Measurements from ENCODE around the gene SIMC1.

SIMC1 gene

GRCh38 chr5:176394881-176395675 lies 156.9 kb downstream of the SIMC1 start:
- Mint-ChIP-seq H3K4me1 (ENCODE audit: low read depth) (no peaks in the 10 kb centered on the region), H3K36me3 (ENCODE audit: low read depth) (peaks cover 22% of the 10 kb centered on the region), H3K9me3 (no peaks in the 10 kb centered on the region), H3K27me3 (no peaks in the 10 kb centered on the region), H3K4me3 (no peak overlapping the region), H3K27ac (no peak overlapping the region)

All from stimulated activated naive CD8-positive, alpha-beta T cell treated with anti-CD3 and anti-CD28 coated beads, Interleukin-15, Interleukin-2, amounts not matched to agents 100 ng/mL and 50 ng/mL, for 24 hours (primary cell).